GM21447 (cell line): Measurements from ENCODE around the gene RBM39.
"Not testable (repeated sequence)": the region's sequence is repeated elsewhere in the genome, so short reads cannot be mapped to it uniquely, and the experiment has no call there.

Experiments used
- ATAC-seq: cut with Tn5 transposase; IDR thresholded peaks from one replicate; pipeline ENCODE4 v1.9.1; 2021; ENCODE audit not compliant: unreplicated experiment

RBM39 gene

DNA sequence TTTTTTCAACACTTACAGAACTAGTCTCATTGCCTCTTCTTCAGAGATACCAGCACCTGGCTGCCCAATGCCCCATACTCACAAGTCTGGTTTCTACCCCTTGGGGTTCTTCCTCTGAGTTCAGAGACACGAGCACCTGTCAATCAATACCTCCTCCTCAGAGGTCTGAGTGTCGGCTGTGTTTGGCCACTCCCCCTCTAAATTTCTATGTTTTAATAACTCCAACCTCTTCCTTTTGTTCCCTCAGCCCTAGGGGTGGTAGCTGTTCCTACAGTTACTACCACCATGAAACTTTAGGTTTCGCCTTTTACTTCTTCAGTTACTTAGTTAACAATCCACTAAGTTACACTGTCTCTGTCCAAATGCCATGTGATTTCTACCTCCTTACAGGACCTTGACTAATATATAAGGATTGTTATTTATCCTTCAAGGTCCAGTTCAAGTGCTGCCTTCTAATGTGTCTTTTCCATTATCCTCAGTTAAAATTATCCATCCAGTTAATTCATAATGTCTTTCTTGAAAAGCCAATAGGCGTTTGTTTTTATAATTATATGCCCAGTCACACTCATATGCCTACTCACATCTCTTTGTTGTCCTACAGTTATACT is 15.1 kb upstream of the RBM39 start:
- ATAC-seq, result no peak

GRCh38 chr20:35756404-35756803 is 14.3 kb upstream of the RBM39 start:
- ATAC-seq, result no peak

- no peak for ATAC-seq
Measured at GRCh38 chr20:35750611-35751010, 8.6 kb upstream of the RBM39 start.

DNA sequence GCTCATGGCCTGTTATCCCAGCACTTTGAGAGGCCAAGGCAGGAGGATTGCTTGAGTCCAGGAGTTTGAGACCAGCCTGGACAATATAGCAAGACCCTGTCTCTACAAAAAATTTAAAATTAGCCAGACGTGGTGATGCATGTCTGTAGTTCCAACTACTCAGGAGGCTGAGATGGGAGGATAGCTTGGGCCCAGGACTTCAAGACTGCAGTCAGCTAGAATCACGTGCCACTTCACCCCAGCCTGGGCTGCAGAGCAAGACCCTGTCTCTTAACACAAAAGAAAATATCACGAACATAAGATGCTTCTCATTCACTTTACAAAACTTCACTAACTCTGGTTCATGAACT is 2.4 kb upstream of the RBM39 start:
- not testable (repeated sequence) for ATAC-seq

GRCh38 chr20:35743693-35744491 is 1.8 kb upstream of the RBM39 start:
- no peak for ATAC-seq

DNA sequence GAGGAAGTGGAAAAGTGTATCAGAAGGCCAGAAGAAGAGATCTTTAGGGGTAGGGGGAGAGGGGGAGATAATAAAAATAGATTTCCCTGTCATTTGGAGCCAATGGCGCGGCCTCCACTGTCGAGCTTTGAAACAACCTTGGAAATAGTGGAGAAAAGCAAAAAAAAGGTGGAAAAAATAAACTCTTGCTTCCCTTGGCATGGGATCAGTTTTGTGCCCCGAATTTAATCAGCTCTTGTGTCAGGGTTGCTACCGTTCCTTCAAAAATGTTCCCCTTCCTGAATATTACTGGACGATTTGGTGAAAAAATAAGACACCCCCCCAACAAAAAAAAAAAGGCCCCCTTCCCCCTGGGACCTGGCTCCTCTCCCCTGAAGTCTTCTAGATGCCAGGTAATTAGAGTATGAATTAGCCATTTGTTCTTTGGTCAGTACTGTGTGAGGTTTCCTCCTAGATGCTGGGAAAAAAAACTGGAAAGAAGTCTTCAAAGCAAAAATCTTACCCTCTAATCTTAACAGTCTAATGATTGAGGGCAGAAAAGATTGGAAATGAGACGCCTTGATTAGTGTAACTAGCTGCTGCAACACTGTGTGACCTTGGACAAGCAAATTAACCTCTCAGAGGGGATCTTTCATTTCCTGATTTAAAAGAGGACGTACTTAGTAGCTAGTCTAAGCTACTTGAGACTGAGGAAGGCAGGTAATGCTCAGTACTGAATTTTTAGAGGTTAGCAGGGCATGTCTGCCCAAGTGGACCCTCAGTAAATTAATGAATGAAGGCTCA is 872 bp upstream of the RBM39 start:
- ATAC-seq, result no peak

DNA sequence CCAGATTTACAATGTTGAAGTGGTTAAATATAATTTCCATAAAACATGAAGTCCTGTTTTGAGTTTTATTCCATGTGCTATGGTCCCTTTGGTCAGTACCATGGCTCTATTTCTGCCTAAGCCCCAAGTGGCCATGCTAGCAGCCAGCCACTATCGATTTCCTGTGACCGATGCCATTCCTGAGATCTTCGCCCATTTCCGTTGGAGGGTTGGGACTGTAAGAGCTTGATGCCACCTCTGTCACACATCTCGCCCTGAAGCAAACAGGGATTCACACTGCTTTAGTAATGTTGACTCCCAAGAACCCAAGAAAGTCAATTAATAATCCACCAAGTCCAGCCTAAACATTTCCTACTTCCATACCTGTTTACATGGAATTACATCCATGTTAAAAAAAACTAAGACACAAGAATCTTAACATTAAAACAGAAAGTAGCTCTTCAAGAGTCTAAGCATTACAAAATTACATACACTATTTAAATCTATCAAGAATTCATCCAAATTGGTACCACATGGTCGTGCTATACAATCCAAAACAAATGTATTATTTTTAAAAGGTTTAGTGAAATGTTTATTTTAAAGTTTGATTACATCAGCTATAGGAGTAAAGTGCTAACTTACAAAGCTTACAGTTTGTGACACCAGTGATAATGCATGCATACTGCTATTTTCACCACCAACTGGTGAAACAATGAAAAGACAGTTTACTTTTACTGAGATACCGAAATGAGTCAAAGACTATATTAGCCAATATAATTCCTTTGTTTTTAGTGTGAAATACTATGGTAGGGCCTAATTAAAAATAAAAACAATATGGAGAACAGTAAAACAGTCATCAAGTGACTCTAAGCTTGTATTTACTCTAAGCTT is 2.5 kb downstream of the RBM39 start:
- no peak for ATAC-seq

GRCh38 chr20:35738410-35739179 is 3.5 kb downstream of the RBM39 start:
- ATAC-seq, result no peak

DNA sequence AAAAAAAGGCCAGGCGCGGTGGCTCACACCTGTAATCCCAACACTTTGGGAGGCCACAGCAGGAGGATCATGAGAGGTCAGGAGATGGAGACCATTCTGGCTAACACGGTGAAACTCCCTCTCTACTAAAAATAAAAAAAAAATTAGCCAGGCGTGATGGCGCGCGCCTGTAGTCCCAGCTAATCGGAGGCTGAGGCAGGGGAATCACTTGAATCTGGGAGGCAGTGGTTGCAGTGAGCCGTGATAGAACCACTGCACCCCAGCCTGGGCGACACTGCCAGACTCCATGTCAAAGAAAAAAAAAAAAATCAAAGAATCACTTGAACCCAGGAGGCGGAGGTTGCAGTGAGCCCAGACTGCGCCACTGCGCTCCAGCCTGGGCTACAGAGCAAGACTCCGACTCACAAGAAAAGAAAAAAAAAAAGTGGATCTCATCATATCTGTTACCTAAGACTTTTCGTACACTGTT is 4.2 kb downstream of the RBM39 start:
- ATAC-seq, result no peak

DNA sequence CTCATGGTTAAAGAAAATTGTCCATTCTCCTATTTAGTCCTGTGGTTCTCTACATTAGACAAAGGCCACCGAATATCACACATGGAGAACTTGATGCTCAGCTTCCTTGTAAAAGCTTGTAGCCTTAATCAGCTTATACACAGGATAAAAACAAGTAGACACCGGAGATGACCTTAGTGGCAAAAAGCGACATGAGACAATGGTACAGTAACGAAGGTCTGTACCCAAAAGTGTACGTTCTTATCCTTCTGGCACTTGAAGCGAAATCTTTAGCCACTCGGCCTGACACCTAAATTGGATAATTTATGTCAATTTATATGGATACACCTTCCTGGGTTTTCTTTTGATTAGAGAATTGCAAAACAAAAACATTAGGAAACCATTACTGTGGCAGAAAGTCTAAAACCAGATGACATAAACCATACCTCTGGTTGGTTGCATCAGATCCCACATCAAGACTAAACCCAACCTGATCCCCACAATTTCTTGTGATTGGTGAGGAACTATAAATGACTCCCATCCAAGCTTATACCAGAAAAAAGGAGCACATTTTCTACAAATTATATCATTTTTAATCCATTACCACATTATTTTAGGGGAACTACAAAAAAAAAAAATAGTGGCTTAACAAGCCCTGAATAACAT is 6.1 kb downstream of the RBM39 start:
- ATAC-seq, result no peak

DNA sequence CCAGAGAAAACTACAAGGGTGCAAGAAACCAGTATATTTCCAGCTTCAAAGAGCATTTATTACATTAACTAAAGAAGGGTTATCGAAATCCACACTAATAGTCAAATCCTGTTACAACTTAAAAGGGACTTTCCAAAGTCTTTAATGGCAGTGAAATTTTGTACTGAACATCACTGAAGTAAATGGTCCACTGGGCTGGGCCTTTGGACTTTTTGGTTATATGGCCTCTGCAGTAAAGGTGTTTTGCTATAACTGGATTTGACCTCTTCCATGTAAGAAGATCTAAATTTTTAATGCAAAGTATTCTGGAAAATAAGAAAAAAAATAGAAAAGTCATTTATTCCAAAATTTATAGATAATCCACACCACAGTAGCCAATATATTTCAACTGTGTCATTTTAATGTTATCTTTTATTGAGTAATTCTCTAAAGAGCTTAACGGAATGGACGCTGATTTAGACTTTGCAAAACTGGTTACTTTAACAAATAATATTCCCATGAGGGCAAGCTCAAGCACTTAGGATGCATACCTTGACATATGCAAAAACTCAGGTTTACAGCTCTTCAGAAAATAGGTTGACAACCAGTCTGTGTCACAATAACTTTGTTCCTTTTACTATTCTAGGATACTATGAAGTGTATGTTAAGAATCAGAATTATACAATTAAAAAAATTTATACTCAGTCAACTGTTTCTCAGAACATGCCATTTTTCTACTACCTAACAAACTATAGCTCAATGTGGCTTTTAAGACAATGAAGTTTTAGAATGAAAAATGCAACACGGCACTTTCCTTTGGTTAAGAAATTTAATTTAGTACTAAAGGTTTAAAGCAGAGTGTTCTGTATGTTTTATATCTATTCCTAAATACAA is 7.0 kb downstream of the RBM39 start:
- ATAC-seq, result no peak

DNA sequence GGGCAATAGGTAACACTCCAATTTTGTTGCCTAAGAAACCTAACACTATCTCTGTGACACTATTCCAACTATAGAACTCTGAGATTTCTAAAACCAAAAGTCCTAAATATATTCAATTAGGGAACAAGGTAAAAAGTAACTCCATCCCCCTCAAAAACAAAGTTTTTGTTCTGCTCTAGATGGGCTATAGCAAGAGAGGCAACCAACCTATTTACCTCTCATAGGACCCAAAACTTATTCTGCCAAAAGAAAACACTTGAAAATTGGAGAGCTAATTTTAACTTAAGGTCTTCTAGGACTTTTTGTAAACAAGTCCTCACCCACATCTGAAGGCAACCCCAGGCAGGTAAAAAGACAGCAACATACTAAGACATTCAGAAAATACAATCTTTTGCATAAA is 7.7 kb downstream of the RBM39 start:
- no peak for ATAC-seq

GRCh38 chr20:35732644-35732982 is 9.4 kb downstream of the RBM39 start:
- ATAC-seq, result no peak

- ATAC-seq, result no peak
Measured at GRCh38 chr20:35731862-35732643, 10.0 kb downstream of the RBM39 start.

- ATAC-seq, result no peak
Measured at GRCh38 chr20:35731469-35731788, 10.6 kb downstream of the RBM39 start.

GRCh38 chr20:35730583-35731468 is 11.2 kb downstream of the RBM39 start:
- ATAC-seq, result no peak

GRCh38 chr20:35729836-35730582 is 12.1 kb downstream of the RBM39 start:
- ATAC-seq, result no peak
